Activated naive CD4-positive, alpha-beta T cell treated with anti-CD3 and anti-CD28 coated beads, Interleukin-2, amount 50 U/mL, for 16 hours (primary cell): Measurements from ENCODE around the gene PFDN4.

ENCODE experiments used
- DNase-seq: peaks from one replicate; pipeline ENCODE4 v3.0.0-alpha.2; 2020

The PFDN4 gene

DNA sequence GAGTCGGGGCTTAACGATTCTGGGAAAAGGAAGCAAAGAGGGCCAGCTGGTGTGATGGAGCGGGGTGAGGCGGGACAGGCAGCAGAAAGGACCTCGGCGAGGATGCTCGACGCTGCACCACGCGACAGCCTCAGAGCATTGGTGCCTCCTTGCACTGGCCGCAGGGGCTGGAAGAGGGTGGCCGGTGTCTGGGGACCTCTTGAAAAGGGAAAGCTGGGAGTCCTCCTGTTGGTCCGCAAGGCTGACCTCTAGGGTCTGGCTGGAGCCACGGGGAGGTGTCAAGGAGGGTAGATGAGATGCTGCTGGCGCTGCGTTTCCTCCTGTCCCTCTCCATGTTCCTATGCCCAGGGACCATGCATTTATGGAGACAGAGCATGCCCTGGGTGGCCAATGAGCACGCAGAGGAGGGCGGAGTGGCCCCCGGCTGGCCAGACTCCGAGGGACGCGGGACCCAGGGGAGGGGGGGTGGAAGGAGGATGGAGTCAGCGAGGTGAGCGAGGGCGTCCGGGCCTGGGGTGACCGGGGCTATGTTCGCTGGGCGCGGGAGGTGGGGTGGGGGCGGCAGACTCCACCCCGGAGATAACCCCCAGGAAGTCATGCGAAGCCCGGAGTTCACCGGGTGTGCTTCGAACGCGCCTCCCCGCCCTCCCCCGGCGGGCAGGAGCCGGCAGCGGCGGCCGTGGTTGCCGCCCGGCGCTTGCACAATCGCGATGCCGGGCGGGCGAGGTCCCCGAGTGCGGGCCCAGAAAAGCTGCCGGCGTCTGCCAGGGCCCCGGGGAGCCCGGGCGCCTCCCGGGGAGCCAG, 34.0 kb upstream of the PFDN4 start, which contains the start of gene CYP24A1:
Gene CYP24A1 (minus strand): TSS at position 334 of the 804 bp plus-strand sequence. CDS start 407 bp downstream, outside the sequence.
- no peak for DNase-seq

DNA sequence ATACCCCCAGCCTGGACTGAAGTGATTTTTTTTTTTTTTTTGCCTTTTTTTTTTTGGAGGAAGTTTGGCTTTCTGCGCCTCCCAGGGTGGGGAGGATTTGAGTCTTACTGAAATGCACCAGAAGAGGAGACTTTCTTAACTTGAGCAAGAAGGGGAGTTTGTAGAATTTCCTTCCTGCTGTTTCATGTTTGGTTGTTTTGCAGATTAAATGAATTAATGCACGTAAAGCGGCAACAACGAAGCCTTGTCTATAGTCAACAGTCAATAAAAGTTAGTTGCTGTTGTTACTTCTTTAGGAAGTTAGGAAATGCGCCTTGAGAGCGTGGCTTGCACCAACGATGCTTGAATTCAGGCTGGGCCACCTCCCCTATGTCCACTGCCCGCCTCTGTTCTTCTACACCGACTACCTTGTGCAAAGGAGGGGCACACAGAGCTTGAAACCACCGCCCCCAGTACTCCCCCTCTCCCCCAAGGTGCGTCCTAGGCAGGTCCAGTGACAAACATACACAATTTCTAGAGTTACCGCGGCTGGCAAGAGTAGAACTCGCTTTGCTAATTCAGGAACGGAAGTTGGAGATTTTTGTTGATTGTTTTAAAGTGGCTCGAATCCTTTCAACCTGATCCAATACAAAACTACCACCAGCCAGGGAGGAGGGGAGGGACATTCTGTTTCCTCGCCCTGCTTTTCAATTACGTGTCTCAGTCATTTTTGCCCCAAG, 33.3 kb upstream of the PFDN4 start:
- DNase-seq: no peak

DNA sequence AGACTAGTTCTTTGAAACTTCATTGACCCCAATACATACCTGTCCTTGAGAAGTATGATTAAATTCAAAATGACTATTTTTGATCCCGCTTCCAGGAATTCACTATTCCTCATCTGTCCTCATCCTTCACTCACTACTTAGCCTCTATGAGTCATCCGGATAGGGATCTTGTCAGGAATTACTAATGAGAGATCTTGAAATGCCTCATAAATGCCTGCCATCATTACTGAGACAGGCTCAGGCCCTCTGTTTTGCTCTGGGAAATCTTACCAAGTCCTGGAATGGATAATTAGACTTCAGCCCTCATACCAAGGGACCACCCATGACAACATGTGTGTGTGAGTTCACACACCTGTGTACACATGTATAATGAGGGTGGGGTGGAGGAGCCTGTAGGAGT, 31.3 kb upstream of the PFDN4 start:
- DNase-seq: no peak

DNA sequence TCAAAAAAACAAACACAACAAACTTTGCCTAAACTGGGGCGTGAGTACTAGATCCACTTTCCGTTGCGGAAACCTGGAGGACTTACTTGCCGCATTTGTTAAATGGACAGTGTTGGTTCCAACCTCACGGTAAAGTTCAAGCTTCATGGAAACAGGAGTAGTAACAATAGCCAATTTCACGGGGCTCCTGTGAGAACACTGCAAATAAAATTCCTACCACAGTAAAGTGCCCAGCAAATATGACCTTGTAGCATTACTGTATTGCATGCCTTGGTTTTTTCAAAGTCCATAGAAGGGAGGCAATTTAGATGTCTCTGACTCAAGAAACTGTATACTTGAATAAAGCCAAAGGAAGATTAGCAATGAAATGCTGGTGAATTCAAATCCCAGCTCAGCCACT, 30.5 kb upstream of the PFDN4 start:
- DNase-seq: no peak

DNA sequence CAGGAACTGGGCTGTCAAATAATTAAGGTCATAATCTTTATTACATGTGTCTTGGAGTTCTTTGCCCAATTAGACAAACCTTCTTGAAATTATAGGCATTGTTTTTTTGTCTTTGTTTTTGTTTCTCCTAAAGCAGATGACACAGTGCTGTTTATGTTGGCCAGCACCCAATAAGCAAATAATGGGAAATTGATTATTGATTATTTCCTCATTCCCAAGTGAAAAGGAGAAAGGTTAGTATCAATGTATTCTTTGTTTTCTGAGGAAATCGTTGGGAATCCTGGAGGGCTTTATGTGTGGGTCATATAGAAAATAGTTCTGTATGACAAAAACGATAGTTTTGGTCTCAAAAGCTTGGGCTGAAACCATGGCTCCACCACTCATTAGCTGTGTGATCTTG, 29.6 kb upstream of the PFDN4 start:
- no peak for DNase-seq

DNA sequence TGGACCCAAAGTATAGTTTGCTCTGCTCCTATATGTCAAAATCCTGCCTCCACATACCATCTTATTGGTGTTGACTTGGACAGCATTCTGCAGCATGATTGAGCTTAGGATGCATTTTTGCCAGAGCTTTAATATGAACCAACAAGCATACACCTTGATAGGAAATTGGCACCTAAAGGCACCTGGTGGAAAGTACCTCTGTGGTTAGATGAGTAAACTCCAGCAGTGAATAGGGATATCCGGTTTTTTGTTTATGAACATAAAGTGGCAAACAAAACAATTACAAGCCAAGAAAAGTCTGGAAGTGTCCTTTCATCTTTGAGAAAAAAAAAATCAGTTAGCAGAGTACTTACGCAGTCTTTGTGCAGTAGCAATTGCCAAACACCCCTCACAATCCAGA, 27.9 kb upstream of the PFDN4 start:
- DNase-seq: no peak

DNA sequence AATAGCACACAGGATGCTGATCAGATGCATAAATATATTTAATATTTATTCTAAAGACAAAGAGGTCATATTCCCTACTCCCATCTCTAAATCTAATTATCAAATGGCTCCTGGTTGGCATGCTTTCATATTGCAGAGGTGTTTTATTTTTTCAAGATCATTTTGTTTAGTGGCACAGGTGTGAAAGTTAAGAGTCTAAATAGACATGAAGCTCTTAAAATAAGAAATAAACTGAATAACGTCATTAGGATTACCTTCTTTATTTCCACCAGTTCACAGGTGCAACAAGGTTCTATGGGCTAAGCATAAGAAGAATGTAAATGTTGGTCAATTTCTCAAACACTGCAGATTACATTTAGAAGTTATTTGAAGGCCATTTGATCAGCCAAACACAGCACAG, 27.0 kb upstream of the PFDN4 start:
- no peak for DNase-seq

DNA sequence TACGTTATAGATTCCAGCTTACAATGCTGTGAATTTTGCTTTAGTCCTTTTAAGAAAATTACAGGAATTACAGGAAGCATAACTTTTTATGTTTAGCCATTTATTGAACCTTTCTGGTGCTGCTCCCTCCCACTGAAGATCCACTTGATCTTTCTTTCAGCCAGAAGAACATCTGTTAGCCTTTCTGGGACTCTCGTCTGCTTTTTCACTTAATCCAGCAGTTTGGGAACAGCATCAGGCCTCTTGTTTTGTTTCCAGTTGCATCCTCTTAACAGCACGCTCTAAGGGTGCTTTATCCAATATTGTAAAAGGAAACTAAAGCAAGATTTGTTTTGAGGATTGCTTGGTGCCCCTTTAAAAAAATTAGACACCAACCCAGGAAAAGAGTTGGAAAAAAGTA, 23.8 kb upstream of the PFDN4 start:
- DNase-seq: no peak

DNA sequence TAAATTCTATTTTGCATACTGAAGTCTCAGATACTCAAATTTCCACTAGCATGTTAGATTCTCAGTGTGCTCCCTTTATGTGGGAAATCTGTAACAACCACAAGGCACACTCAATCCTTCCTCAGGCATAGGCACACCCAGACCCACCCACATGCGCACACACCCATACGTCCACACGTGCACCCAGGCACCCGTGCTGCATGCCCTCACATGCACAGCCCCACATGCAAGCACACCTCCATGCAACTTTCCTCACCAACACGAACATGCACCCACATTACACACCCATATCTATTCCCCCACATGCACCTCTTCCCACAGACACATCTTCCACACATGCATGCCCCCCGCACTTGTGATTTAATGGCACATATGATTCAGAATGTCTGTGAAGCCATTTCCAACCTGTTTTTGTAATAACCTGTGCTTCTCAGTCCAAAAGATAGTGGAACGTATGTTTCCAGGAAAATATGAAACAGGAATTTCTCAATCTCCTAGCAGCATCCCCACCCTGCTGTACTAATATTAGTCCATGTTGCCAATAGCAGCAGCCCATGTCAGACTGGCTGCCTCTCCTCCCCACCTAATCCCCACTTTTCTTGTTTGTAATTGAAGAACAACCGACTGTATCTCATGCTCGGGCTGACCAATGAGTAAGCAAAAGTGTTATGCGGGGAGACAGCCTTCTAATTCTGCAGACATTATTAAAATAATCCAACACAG, 22.8 kb upstream of the PFDN4 start:
- DNase-seq: no peak

DNA sequence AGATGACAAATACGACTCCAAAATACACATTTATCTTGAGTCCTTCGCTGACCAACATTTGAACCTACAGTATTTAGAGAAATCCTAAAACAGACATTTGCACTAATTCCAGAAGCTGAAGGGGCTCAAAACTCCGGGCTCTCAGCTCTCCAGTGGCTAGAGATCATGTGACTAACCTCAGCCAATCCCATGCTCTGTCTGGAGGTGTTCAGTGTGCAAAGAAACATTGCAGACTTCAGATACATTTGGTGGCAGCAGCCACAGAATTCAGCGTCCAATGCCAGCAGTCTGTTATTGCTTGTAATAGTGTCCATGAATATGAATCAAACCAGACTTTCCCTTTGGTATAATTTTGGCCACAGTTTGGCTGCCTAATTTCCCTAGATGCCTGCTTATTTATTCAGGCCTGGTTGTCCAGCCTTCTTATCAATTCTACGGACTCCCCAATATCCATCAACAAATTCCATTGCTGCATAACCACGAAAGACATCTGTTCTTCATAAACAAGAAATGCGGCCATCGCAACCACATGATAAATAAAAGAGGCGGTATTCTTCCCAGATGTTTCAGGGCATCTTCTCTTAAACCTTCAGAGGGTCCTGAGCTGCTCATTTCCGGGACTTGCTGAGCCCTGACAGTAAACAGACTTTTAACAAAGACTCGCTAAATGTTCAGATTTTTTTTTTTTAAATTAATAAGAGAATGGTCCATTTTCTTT, 19.6 kb upstream of the PFDN4 start:
- DNase-seq: no peak

DNA sequence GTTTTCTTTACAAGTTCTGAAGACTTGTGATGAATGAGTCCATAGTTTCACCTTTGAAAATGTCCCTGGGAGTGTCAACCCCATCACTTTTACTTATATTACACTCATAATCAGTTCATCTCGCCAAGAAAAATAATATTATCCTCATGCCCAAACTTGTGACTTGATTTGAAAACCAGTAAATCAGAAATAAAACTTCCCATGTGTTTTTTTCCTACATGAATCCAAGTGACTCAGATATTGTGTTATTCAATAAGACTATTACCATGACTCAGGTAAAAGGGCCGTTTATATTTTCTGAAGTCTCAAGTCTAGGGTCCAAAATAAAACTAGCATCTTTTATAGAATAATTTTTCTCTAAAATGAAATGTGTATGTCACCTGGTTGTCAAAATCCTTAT, 18.3 kb upstream of the PFDN4 start:
- no peak for DNase-seq

DNA sequence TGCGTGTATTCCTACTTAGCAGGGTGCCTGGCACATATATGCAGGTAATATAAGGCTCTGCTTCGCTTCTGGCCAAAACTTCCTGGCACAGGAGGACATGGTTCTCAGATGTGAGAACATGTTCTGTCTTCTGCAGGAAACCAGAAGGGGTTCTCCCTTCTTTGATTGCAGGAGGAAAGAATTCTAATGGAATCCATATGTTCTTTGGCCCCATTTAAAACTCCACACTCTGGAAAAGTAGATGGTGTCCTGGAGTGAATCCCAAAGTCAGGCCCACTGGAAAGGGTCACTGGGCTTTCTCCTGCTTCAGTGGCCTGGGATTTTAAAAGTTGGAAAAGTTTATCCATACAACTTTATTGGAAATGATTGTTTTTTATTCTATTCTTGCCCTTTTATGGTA, 17.7 kb upstream of the PFDN4 start:
- DNase-seq: no peak

DNA sequence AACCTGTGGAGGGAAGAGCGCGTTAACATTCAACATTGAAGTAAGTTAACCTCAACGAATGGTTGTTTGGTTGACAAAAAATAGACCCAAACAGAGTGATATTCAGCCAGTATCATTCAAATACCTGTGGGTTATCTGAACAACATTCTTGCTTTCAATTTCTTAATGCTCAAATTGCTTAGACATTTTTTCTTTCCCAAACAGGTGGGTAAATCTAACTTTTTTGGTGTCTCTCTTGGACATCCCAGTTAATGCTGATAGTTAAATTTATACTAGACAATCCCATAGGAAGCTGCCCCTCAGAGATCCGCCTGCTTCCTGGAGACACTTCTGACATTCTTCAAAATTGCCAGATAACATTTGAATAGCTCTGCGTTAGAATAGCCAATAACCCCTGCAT, 14.1 kb upstream of the PFDN4 start:
- no peak for DNase-seq

DNA sequence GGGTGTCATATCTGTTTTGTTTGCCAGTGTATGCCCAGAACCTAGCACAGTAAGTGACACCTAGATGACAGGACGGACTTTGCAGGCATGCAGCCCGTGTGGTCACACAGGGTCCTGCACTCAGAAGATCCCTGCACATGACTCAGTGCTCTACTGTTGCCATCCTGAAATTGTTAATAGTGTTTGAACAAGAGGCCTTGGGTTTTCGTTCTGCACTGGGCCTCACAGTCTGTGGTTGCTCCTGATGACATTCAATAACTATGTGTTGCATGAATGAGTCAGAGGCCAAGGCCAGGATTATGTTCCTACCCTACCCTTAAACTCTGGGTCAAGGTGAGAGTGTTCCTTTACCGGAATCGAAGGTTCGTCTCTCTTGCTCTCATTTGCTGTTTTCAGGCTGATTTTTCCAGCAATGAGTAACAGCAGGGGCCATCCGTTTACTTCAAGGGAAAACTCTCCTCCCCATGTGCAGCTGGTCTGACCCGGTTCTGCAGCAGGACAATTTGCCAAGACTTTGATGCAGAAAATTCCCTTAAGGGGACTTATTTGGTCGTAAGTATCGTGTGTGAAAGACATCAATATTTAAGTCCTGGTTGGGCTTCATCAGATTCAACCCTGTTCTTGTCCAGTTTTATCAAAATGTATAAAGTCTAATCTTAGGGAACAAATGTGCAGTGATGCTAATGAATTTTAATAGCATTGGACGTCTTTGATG, 13.0 kb upstream of the PFDN4 start:
- DNase-seq: no peak

DNA sequence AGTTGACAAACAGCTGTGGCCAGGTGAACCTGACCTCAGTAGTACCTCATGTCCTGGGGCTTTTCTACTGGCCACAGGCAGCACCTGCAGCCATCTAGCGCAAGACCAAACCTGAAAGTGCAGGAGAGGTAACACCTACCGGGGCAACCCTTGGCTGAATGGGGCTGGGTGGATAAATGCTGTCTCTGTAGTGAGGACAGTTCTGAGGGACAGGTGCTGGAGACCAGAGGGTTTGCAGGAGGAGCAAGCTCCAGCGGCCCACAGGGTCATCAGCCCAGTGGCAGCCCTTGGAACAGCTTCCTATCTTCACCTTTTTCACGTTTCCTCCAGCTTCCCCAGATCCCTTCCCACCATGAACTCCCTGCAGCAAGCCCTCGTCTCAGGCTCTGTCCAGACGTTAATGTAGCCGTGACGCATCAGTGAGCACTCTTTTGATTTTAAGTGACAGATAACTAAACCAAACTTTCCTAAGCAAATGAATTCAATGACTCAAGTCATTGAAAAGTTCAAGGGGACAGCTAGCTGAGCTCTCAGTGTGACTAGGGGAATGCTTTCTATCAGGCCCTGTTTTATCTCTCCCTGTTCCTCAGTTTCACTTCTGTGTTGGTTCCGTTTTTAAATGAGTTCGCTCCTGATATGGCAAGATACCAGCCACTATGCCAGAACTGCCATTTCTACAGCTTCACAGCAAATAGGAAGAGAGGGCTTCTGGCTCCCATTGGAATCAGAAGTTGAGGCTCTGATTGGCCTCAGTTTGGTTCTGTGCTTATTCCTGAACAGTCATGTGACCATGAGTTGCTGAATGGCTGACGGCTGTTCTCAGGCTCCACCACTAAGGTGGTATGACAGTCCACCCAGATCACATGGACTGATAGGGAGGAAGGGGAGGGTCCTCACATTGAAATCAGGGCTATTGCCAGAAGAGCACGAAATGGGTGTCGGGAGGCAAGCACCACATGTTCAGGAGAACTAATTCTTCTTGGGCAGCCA, 12.1 kb upstream of the PFDN4 start:
- DNase-seq: no peak

DNA sequence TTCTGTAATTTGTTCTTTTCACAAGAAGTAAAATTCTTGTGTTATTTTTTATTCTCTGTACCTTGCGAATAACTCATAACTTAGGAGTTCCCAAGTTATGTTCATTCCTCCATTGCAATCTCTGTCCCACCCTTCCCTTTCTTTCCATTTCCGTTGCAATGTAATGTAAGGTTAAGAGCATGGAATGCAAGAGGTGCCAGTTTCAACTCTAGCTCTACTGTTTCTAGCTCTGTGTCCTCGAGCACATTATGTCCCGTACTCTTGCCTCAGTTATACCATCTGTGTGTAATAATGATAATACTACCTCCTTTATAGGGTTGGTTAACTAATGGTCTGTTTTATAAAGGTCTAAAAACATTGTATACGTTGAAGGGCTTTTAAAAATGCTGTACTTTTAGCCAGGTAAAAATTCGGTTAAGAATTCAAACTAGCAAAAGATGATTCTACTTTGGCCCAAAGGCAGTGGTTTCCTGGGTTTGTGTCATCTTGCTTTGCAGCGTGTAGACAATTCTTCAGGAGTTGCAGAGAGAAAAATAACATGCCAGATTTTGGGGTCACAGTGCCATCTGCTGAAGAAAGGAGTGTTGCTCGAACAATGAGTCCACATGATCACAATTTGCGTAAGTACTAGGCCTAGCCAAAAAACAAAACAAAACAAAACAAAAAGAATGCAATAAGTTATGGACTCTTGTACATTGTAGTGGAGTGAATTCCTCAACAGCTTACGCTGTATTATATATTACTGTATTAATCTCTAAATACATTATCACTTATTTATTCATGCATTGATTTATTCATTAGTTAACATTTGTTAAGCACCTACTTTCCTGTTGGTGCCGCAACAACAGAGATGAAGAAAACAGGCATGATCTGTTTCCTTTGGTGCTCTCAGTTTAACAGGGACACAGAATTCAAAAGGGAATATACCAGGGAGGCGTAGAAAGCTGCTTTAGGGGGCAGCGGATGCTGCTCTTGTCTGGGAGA, 10.0 kb upstream of the PFDN4 start:
- DNase-seq: no peak

DNA sequence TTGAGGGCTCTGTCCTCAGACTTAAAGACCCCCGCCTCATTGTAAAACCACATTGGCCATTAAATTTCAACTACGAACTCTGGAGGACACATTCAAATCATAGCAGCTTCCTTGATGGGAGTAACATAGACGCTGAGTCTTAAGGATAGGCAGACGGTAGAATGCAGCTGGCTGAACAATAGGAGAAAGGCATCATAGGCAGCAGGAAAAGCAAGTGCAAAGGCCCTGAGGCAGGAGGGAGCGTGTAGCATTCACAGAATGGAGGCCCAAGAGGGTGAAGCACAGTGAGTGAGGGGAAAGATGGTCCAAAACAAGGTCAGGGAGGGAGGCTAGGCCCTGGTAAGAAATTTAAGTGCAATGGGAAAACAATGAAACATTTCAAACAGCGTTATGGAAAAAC, 8.6 kb upstream of the PFDN4 start:
- no peak for DNase-seq

DNA sequence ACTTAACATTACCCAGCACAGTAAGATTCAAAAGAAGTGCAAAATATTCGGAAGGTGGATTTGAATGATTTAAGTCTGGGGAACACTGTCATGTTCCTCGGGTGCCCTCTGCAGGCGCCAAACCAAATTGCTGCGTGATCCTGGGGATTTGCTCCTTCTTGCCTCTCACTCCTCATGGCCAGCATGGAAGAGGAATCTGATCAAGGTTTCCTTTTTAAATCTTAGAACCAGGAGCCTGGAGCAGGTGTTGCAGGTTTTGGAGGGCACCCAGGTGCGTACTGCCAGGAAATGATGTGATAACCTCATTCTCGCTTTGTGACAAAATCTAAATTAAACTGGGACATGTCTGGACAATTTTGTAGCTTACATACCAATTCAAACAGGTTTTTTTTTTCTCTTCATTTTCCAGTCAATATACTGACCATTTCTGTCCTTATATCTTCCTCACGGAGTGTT, 8.1 kb upstream of the PFDN4 start:
- DNase-seq: peak; percentile 68

DNA sequence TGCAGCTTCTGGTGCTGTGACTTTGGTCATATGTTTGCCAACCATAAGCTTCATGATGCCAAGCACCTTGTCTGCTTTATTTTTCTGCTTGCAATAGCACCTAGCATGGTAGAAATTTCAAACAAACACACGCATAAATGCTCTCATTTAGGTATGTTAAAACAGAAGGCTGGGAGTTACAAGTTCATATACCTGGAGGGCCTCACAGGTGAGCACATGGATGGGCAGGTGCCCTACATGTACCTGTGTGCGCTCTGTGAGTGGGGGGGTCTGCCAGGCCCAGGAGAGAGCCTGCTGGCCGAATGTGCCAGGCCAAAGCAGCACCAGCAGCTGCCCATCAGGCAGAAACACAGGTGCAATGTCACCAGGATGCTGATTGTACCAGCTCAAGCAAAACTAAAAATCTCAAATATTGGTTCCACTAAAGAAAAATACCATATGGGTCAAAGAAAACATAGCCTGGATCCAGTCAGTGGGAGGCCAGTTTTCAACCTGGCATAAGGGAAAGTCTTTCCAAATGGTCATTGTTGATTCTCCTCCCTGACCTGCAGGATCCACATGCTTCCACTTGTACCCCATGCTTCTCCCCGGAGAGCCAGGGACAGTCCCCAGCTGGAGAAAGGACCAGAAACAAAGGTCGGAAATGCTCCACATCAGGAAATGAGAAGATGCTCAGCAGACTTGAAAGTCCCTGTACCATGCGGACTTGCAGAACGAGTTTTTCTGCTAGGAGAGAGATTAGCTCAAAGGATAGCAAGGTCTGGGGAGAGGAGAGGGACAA, 7.2 kb upstream of the PFDN4 start:
- no peak for DNase-seq
